ENCODE data around the gene FOXO6. TPM values are rescaled to one million over a fixed set of nuclear protein-coding genes. Genes with fewer than 3 reads are reported as not detected.

The FOXO6 gene
- total and polyA plus RNA-seq, 2 experiments from 2014 or later = 0.68 to 4.2 TPM

GRCh38 chr1:41418857-41419583 lies 57.8 kb downstream of the FOXO6 start (continued):
- TF ChIP-seq ZNF462 (CRISPR knock-in tag; IDR thresholded peaks at IDR 0.05) (no peak), CREB1 (CRISPR knock-in tag; IDR thresholded peaks at IDR 0.05; ENCODE audit: low read depth) (no peak), POLR2AphosphoS5 (IDR thresholded peaks at IDR 0.05; ENCODE audit: low read depth) (no peak), STAT1 (IDR thresholded peaks at IDR 0.05; ENCODE audit: unreplicated experiment) (no peak), ZNF331 (CRISPR knock-in tag; IDR thresholded peaks at IDR 0.05; ENCODE audit: low read depth) (no peak), REST (IDR thresholded peaks at IDR 0.05; ENCODE audit: unreplicated experiment) (no peak), JUNB (IDR thresholded peaks at IDR 0.05; ENCODE audit: unreplicated experiment) (no peak), ETS1 (IDR thresholded peaks at IDR 0.05) (no peak), ZNF114 (CRISPR knock-in tag; IDR thresholded peaks at IDR 0.05) (no peak)
